Measurements from ENCODE around the gene XRCC2. TPM values are rescaled to one million over a fixed set of nuclear protein-coding genes. Genes with fewer than 3 reads are reported as not detected.

Gene XRCC2
- total and polyA plus RNA-seq, 7 donors = 0.23 to 2.2 (median 0.34) TPM; not detected in 1

- DNase-seq = no peak
- no peak for TF ChIP-seq EP300 (IDR thresholded peaks at IDR 0.05)
- no peak for TF ChIP-seq CTCF (IDR thresholded peaks at IDR 0.05)
- no peak for TF ChIP-seq POLR2AphosphoS5 (IDR thresholded peaks at IDR 0.05)
- Histone ChIP-seq H3K4me3 (no peak overlapping the region), H3K9me3 (no peaks in the 10 kb centered on the region), H3K27me3 (no peaks in the 10 kb centered on the region), H3K36me3 (no peaks in the 10 kb centered on the region), H3K27ac (no peak overlapping the region), H3K4me1 (no peaks in the 10 kb centered on the region)
- intact Hi-C loops (cut with DNase I) = no loop called here
- 92 to 93% methylated on average over 5 of the region's 5 CpGs for WGBS, 2 donors
These were observed 57.5 kb downstream of the XRCC2 start for GRCh38 chr7:152618427-152618826.

- H3K27ac ChIP-seq = no peak overlapping the region
- DNase-seq = no peak
- 85 to 87% methylated on average over 5 of the region's 5 CpGs for WGBS, 2 donors
- H3K9me3 ChIP-seq = no peaks in the 10 kb centered on the region
- no peaks in the 10 kb centered on the region for H3K4me1 ChIP-seq
- H3K4me3 ChIP-seq = no peak overlapping the region
- H3K36me3 ChIP-seq = no peaks in the 10 kb centered on the region
- TF ChIP-seq POLR2AphosphoS5 (IDR thresholded peaks at IDR 0.05) = no peak
- no peak for TF ChIP-seq EP300 (IDR thresholded peaks at IDR 0.05)
- TF ChIP-seq POLR2A (IDR thresholded peaks at IDR 0.05) = no peak
- no peak for TF ChIP-seq CTCF (IDR thresholded peaks at IDR 0.05)
- intact Hi-C loops (cut with DNase I) = no loop called here
- no peaks in the 10 kb centered on the region for H3K27me3 ChIP-seq
These were observed 58.9 kb downstream of the XRCC2 start for GRCh38 chr7:152617056-152617455.

GRCh38 chr7:152615031-152615741, 60.8 kb downstream of the XRCC2 start:
- WGBS, 2 donors = 33 to 46% methylated on average over 13 of the region's 13 CpGs
- intact Hi-C loops (cut with DNase I) = no loop called here
- H3K27ac ChIP-seq = no peak overlapping the region

GRCh38 chr7:152608656-152609055, 67.3 kb downstream of the XRCC2 start:
- intact Hi-C loops (cut with DNase I) = no loop called here
- Histone ChIP-seq H3K4me3 (no peak overlapping the region), H3K9me3 (no peaks in the 10 kb centered on the region), H3K27me3 (no peaks in the 10 kb centered on the region), H3K27ac (no peak overlapping the region), H3K4me1 (no peaks in the 10 kb centered on the region), H3K36me3 (no peaks in the 10 kb centered on the region)
- WGBS, 2 donors = 73% methylated on average over 4 of the region's 4 CpGs
- TF ChIP-seq POLR2A (IDR thresholded peaks at IDR 0.05) (no peak), POLR2AphosphoS5 (IDR thresholded peaks at IDR 0.05) (no peak), EP300 (IDR thresholded peaks at IDR 0.05) (no peak), CTCF (IDR thresholded peaks at IDR 0.05) (no peak)
- DNase-seq = no peak

More at GRCh38 chr7:152615031-152615741, 60.8 kb downstream of the XRCC2 start:
- Histone ChIP-seq H3K27me3 (no peaks in the 10 kb centered on the region), H3K9me3 (no peaks in the 10 kb centered on the region), H3K36me3 (no peaks in the 10 kb centered on the region), H3K4me3 (no peak overlapping the region), H3K4me1 (no peaks in the 10 kb centered on the region)
- DNase-seq = no peak
- no peak for TF ChIP-seq EP300 (IDR thresholded peaks at IDR 0.05)
- TF ChIP-seq POLR2AphosphoS5 (IDR thresholded peaks at IDR 0.05) = no peak
- TF ChIP-seq POLR2A (IDR thresholded peaks at IDR 0.05) = no peak
- no peak for TF ChIP-seq CTCF (IDR thresholded peaks at IDR 0.05)

GRCh38 chr7:152608208-152608607, 67.7 kb downstream of the XRCC2 start:
- no peaks in the 10 kb centered on the region for H3K36me3 ChIP-seq
- TF ChIP-seq EP300 (IDR thresholded peaks at IDR 0.05) (no peak), CTCF (IDR thresholded peaks at IDR 0.05) (no peak), POLR2AphosphoS5 (IDR thresholded peaks at IDR 0.05) (no peak), POLR2A (IDR thresholded peaks at IDR 0.05) (no peak)
- H3K27ac ChIP-seq = no peak overlapping the region
- intact Hi-C loops (cut with DNase I) = no loop called here
- no peaks in the 10 kb centered on the region for H3K9me3 ChIP-seq
- no peaks in the 10 kb centered on the region for H3K4me1 ChIP-seq
- DNase-seq = no peak
- no peak overlapping the region for H3K4me3 ChIP-seq
- H3K27me3 ChIP-seq = no peaks in the 10 kb centered on the region
- 67 to 76% methylated on average over 10 of the region's 10 CpGs for WGBS, 2 donors

Data from sigmoid colon (tissue), 7 donors.